ENCODE results near the gene SALL4. TPM values are rescaled to one million over a fixed set of nuclear protein-coding genes. Genes with fewer than 3 reads are reported as not detected.

The SALL4 gene
- total and polyA plus RNA-seq, 2 experiments from 2014 or later: 122 to 227 TPM

GRCh38 chr20:51815383-51816076 is 13.2 kb upstream of the SALL4 start:
- no peak overlapping the region for H2AFZ ChIP-seq
- no peak overlapping the region for H3K4me3 ChIP-seq
- Mint-ChIP-seq H3K4me1 (peaks cover 23% of the 10 kb centered on the region), H3K9me3 (no peaks in the 10 kb centered on the region), H3K27me3 (ENCODE audit: insufficient read depth, low read depth, poor library complexity) (peaks cover 9% of the 10 kb centered on the region), H3K4me3 (no peak overlapping the region), H3K36me3 (ENCODE audit: low read depth) (no peaks in the 10 kb centered on the region), H3K27ac (no peak overlapping the region)
- TF ChIP-seq ZNF331 (CRISPR knock-in tag; IDR thresholded peaks at IDR 0.05; ENCODE audit: low read depth): no peak
- TF ChIP-seq, protein P1, sequence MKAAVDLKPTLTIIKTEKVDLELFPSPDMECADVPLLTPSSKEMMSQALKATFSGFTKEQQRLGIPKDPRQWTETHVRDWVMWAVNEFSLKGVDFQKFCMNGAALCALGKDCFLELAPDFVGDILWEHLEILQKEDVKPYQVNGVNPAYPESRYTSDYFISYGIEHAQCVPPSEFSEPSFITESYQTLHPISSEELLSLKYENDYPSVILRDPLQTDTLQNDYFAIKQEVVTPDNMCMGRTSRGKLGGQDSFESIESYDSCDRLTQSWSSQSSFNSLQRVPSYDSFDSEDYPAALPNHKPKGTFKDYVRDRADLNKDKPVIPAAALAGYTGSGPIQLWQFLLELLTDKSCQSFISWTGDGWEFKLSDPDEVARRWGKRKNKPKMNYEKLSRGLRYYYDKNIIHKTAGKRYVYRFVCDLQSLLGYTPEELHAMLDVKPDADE (IDR thresholded peaks at IDR 0.05): no peak
- TF ChIP-seq ZNF462 (CRISPR knock-in tag; IDR thresholded peaks at IDR 0.05): no peak
- no peak for TF ChIP-seq REST (IDR thresholded peaks at IDR 0.05; ENCODE audit: unreplicated experiment)
- no peak for TF ChIP-seq EZH2 (IDR thresholded peaks at IDR 0.05; ENCODE audit: low read depth, unreplicated experiment)
- TF ChIP-seq, protein P2, sequence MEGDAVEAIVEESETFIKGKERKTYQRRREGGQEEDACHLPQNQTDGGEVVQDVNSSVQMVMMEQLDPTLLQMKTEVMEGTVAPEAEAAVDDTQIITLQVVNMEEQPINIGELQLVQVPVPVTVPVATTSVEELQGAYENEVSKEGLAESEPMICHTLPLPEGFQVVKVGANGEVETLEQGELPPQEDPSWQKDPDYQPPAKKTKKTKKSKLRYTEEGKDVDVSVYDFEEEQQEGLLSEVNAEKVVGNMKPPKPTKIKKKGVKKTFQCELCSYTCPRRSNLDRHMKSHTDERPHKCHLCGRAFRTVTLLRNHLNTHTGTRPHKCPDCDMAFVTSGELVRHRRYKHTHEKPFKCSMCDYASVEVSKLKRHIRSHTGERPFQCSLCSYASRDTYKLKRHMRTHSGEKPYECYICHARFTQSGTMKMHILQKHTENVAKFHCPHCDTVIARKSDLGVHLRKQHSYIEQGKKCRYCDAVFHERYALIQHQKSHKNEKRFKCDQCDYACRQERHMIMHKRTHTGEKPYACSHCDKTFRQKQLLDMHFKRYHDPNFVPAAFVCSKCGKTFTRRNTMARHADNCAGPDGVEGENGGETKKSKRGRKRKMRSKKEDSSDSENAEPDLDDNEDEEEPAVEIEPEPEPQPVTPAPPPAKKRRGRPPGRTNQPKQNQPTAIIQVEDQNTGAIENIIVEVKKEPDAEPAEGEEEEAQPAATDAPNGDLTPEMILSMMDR (conservative IDR thresholded peaks at IDR 0.05; ENCODE audit: low read depth in 2 of 2): no peak
- TF ChIP-seq ZNF114 (CRISPR knock-in tag; IDR thresholded peaks at IDR 0.05): no peak
- TF ChIP-seq POLR2AphosphoS5 (IDR thresholded peaks at IDR 0.05; ENCODE audit: low read depth): no peak
- no peak for TF ChIP-seq STAT1 (IDR thresholded peaks at IDR 0.05; ENCODE audit: unreplicated experiment)
- TF ChIP-seq NANOG (IDR thresholded peaks at IDR 0.05; ENCODE audit: borderline replicate concordance): no peak
- no peak for TF ChIP-seq EZH2phosphoT487 (IDR thresholded peaks at IDR 0.05; ENCODE audit: unreplicated experiment)
- no peak for TF ChIP-seq CREB1 (CRISPR knock-in tag; IDR thresholded peaks at IDR 0.05; ENCODE audit: low read depth)
- peaks cover 24% of the 10 kb centered on the region for H3K4me1 ChIP-seq (ENCODE audit: insufficient read depth)
- no peaks in the 10 kb centered on the region for H4K20me1 ChIP-seq (replicated peaks; ENCODE audit: insufficient read depth)
- H3K27me3 ChIP-seq (ENCODE audit: insufficient read depth): no peaks in the 10 kb centered on the region
- H3K9me2 ChIP-seq (ENCODE audit: insufficient read depth): 0 out of 2 replicates have a peak, but pooled peaks cover 4% of the 10 kb centered on the region
- no peaks in the 10 kb centered on the region for H3F3A ChIP-seq (replicated peaks; ENCODE audit: low read depth)
- H3K4me2 ChIP-seq: no peak overlapping the region
- ATAC-seq (no peak), DNase-seq (ENCODE audit: low spot score) (no peak)
- no peak overlapping the region for H3K27ac ChIP-seq (ENCODE audit: low read depth)
- no peaks in the 10 kb centered on the region for H3K36me3 ChIP-seq (ENCODE audit: insufficient read depth)
- no peaks in the 10 kb centered on the region for H3K79me2 ChIP-seq (replicated peaks; ENCODE audit: insufficient read depth)

All from GM23338 (cell line).